Peyer's patch (tissue), 4 donors: ENCODE measurements around the gene SLC16A3.

Source experiments
- POLR2A ChIP-seq, 2 donors: fragments of 450-650 bp; IDR thresholded peaks; one replicate each; pipeline ENCODE4 v1.5.1; 2017; ENCODE audit warnings: antibody characterized with exemption in 2 of 2, mild to moderate bottlenecking in 2 of 2, moderate library complexity in 2 of 2
- TF ChIP-seq, protein P1 (sequence below), 6 experiments: fragments of 450-650 bp in 4 of 6; fragments of 200-600 bp in 2 of 6; sonication (generic) in 1 of 6; IDR thresholded peaks; one replicate each; pipeline ENCODE4 v1.5.1; 2017 to 2019; ENCODE audit warnings: antibody characterized with exemption in 6 of 6, mild to moderate bottlenecking in 3 of 6, moderate library complexity in 1 of 6

DNA sequence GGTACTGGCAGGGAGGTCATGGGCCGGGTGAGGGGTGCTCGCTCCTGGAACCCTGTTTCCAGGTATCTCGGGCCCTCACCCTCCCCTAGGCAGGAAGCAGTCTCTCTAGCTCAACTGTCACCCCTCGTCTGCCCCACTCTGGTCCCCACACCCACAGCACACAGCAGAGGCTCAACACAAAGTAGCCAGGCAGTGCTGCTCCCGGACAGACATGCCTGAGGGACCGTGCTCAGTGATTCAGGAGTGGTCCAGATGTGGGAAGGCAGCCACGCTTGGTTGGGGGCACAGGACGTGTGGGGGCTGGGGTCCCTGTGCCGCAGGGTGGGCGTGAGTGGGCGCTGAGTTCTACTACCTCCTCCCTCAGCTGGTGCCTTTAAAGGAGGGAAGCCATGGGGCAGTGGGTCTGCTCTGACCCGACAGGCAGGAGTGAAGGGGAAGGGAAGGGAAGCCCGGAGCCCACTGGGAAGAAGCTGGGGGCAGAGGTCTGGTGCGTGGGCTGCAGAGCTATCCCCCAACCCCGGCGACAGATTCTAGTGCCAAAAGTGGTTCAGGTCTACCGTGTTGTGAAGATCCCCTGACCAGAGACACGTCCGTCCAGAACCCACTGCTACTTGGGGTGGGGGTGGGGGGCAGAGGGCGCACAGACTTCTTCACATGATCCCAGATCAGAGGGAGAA lies 11.8 kb downstream of the SLC16A3 start:
- TF ChIP-seq POLR2A (IDR thresholded peaks at IDR 0.05) = no peak
- TF ChIP-seq, protein P1, sequence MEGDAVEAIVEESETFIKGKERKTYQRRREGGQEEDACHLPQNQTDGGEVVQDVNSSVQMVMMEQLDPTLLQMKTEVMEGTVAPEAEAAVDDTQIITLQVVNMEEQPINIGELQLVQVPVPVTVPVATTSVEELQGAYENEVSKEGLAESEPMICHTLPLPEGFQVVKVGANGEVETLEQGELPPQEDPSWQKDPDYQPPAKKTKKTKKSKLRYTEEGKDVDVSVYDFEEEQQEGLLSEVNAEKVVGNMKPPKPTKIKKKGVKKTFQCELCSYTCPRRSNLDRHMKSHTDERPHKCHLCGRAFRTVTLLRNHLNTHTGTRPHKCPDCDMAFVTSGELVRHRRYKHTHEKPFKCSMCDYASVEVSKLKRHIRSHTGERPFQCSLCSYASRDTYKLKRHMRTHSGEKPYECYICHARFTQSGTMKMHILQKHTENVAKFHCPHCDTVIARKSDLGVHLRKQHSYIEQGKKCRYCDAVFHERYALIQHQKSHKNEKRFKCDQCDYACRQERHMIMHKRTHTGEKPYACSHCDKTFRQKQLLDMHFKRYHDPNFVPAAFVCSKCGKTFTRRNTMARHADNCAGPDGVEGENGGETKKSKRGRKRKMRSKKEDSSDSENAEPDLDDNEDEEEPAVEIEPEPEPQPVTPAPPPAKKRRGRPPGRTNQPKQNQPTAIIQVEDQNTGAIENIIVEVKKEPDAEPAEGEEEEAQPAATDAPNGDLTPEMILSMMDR (IDR thresholded peaks at IDR 0.05) = no peak
